Activated naive CD8-positive, alpha-beta T cell treated with anti-CD3 and anti-CD28 coated beads, Interleukin-2, amount 50 U/mL, for 24 hours (primary cell): Measurements from ENCODE around the gene U2AF2.

ENCODE experiments used
- ATAC-seq: fragments of 150-1000 bp; cut with Tn5 transposase; one replicate; pipeline ENCODE4 v1.10.0; 2021
- DNase-seq: peaks from one replicate; pipeline ENCODE4 v3.0.0; 2021
- H3K27ac Mint-ChIP-seq: one replicate; pipeline ENCODE4 v1.8.0; 2021; ENCODE audit warnings: mild to moderate bottlenecking, mixed read lengths
- H3K27me3 Mint-ChIP-seq: one replicate; pipeline ENCODE4 v1.8.0; 2021; ENCODE audit warnings: mixed read lengths
- H3K36me3 Mint-ChIP-seq: one replicate; pipeline ENCODE4 v1.8.0; 2021; ENCODE audit warnings: low read depth, mixed read lengths
- H3K4me1 Mint-ChIP-seq: one replicate; pipeline ENCODE4 v1.8.0; 2021; ENCODE audit warnings: mixed read lengths
- H3K4me3 Mint-ChIP-seq: one replicate; pipeline ENCODE4 v1.8.0; 2021; ENCODE audit warnings: mild to moderate bottlenecking, moderate library complexity, mixed read lengths
- H3K9me3 Mint-ChIP-seq: one replicate; pipeline ENCODE4 v1.8.0; 2021; ENCODE audit warnings: mixed read lengths

The U2AF2 gene

DNA sequence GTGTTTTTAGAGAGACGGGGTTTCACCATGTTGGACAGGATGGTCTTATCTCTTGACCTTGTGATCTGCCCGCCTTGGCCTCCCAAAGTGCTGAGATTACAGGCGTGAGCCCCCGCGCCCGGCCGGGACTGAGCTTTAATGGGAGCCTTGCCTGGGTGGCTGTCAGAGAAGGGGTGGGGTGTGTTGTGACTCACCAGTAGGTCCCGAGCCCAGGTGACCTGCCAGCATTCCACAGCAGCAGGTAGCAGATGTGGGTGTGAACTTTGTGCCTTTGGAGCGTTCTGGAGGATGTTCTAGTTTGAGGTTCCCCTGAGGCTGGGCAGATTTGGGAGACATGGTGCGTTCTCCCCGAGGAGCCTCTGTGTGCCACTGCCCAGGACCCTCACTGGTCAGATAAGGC lies 13.1 kb downstream of the U2AF2 start:
- Mint-ChIP-seq H3K4me3 (no peak overlapping the region), H3K9me3 (no peaks in the 10 kb centered on the region), H3K36me3 (peaks cover 50% of the 10 kb centered on the region), H3K27ac (no peak overlapping the region), H3K27me3 (no peaks in the 10 kb centered on the region), H3K4me1 (peaks cover 24% of the 10 kb centered on the region)
- ATAC-seq (no peak), DNase-seq (no peak)

DNA sequence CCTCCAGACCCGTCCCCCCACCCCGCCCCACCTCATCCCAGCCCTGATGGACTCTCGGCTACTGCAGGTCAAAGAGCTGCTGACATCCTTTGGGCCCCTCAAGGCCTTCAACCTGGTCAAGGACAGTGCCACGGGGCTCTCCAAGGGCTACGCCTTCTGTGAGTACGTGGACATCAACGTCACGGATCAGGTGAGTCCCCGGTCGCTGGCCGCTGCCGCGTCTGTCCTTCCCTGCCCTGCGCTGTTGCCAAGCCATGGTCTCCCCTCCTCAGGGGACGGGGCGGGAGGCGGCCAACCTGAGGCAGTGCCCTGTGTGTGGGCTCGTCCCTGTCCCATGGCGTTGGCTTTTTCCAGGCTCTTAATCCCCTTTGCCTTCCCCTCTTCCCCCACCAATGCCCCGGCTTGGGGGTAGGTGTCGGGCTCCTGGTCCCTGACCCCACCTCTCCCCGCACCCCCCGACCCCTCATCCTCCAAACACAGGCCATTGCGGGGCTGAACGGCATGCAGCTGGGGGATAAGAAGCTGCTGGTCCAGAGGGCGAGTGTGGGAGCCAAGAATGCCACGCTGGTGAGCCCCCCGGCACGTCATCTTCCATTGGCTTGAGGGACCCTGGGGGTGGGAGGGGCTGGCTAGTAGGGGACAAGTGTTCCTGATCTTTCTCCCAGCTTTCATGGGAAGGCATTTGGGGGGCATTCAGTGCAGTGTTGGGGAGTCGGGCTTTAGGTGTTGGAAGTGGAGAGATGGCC lies 13.9 kb downstream of the U2AF2 start:
- Mint-ChIP-seq H3K27me3 (no peaks in the 10 kb centered on the region), H3K4me3 (no peak overlapping the region), H3K36me3 (peaks cover 46% of the 10 kb centered on the region), H3K4me1 (peaks cover 27% of the 10 kb centered on the region), H3K27ac (no peak overlapping the region), H3K9me3 (no peaks in the 10 kb centered on the region)
- DNase-seq (no peak), ATAC-seq (no peak)

DNA sequence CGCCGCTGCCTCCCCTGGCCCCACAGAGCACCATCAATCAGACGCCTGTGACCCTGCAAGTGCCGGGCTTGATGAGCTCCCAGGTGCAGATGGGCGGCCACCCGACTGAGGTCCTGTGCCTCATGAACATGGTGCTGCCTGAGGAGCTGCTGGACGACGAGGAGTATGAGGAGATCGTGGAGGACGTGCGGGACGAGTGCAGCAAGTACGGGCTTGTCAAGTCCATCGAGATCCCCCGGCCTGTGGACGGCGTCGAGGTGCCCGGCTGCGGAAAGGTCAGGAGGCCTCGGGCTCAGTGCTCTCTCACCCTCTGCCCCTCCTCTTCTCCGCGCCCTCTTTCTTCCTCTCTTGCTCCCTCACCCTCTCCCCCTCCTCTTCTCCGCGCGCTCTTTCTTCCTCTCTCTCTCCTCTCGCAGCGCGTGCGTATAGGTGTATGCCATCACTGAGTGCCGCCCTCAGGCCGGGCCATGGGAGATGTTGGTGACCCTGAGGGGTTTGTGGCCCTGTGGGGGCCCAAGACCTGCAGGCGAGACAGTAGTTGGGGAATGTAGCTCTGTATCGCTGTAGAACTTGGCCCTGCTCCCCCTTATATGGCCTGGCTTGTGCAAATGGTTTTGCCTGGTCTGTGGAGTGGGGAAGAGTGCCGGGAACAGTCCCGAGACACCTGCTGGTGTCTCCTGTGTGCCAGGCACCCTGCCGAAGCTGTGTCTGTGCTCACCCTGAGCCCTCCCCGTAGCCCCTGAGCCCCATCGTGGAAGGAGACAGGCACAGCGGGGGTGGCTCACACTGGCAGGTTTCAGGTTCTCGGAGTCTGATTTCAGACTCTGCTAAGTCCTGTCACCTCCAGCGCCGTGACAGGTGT lies 14.8 kb downstream of the U2AF2 start:
- Mint-ChIP-seq H3K4me3 (no peak overlapping the region), H3K4me1 (peaks cover 32% of the 10 kb centered on the region)
- ATAC-seq: no peak

DNA sequence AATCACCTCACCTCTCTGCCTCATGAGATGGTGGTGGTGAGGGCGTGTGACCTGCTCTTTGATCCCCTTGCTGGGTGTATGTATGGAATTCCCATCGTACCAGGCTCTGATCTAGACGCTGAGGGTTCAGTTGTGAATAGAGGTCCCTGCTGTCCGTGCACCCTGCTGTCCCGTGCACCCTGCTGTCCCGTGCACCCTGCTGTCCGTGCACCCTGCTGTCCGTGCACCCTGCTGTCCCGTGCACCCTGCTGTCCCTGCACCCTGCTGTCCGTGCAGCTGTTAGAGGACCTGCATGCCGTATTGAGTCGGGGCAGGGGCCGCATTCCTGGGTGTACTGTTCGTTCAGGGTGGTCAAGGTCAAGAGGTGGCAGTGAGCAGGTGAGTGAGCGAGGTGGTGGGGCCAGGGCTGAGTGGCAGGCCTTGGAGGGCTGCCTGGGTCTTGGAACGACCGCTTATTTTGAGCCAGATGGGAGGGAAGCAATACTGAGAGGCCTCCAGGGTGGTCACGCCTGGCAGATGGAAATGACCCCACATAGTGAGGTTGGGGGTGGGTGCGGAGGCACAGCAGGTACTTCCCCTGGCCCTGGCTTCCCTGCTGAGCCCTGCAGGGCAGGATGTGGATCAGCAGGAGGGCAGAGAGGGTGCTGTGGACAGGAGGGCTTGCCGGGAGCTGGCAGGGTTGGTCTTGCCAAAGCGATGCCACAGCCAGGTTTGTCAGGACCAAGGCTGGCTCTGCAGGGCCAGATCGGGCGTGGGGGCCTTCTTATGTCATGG lies 15.6 kb downstream of the U2AF2 start:
- DNase-seq (no peak), ATAC-seq (no peak)
- H3K9me3 Mint-ChIP-seq: no peaks in the 10 kb centered on the region
- peaks cover 38% of the 10 kb centered on the region for H3K36me3 Mint-ChIP-seq
- peaks cover 33% of the 10 kb centered on the region for H3K4me1 Mint-ChIP-seq
- no peak overlapping the region for H3K4me3 Mint-ChIP-seq
- peak overlapping the region; percentile 40 for H3K27ac Mint-ChIP-seq
- H3K27me3 Mint-ChIP-seq: no peaks in the 10 kb centered on the region

More for the DNA sequence above, 14.8 kb downstream of the U2AF2 start:
- Mint-ChIP-seq H3K9me3 (no peaks in the 10 kb centered on the region), H3K27me3 (no peaks in the 10 kb centered on the region), H3K27ac (no peak overlapping the region), H3K36me3 (peaks cover 41% of the 10 kb centered on the region)
- no peak for DNase-seq

DNA sequence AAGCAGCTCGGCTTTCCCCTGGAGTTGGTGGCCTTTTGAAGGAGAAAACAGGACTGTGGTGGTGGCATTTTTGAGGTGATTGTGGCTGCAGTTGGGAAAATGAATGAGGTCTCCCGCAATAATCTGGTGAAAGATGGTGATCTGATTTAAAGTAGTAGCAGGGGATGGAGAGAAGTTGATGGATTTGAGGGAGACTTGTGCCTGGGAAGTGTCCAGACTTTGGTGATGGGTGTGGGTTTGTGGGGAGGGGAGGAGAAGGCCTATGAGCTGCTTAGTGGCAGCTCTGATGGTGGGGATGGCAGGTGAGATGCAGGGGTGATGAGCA lies 16.2 kb downstream of the U2AF2 start:
- ATAC-seq (no peak), DNase-seq (no peak)
- no peaks in the 10 kb centered on the region for H3K27me3 Mint-ChIP-seq
- no peak overlapping the region for H3K4me3 Mint-ChIP-seq
- H3K9me3 Mint-ChIP-seq: no peaks in the 10 kb centered on the region
- H3K27ac Mint-ChIP-seq: peak overlapping the region; percentile 40
- H3K36me3 Mint-ChIP-seq: peaks cover 40% of the 10 kb centered on the region
- peaks cover 38% of the 10 kb centered on the region for H3K4me1 Mint-ChIP-seq

DNA sequence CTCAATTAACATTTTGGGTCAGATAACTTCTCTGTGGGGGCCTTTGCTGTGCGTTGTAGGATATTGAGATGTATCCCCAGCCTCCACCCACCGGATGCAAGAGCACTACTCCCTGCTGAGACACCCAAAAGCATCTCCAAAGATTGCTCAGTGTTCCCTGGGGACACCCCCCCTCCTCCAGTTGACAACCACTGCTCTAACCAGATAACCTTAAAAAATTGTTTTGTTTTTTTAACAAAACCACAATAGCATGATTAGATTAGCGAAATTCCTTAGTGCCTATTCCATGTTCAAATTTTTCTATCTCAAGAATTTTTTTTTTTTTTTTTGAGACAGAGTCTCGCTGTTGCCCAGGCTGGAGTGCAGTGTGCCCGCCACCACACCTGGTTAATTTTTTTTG lies 17.6 kb downstream of the U2AF2 start:
- Mint-ChIP-seq H3K27me3 (no peaks in the 10 kb centered on the region), H3K9me3 (no peaks in the 10 kb centered on the region), H3K27ac (no peak overlapping the region), H3K4me3 (no peak overlapping the region), H3K36me3 (peaks cover 38% of the 10 kb centered on the region), H3K4me1 (peaks cover 49% of the 10 kb centered on the region)
- no peak for DNase-seq
- no peak for ATAC-seq

DNA sequence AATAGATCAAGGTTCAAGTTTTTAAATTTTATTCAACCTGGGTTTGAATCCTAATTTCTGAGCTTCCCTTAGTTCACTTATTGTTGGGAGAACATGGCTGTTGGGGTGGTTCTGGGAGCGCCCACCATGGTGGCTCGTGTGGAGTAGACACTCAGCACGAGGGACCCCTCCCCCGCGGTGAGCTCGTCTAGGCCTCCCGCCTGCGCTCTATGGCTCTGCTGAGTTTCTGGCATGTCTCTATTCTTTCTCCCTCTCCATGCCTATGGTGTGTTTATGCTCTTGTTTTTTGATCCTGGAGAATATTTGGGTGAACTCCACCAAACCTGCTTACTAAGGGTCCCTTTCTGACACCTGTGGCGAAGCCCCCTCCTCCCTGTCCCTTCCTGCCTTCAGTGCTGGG lies 18.6 kb downstream of the U2AF2 start:
- Mint-ChIP-seq H3K36me3 (peaks cover 41% of the 10 kb centered on the region), H3K27ac (peak overlapping the region; percentile 75), H3K4me1 (peaks cover 59% of the 10 kb centered on the region), H3K4me3 (no peak overlapping the region), H3K9me3 (no peaks in the 10 kb centered on the region), H3K27me3 (no peaks in the 10 kb centered on the region)
- no peak for ATAC-seq
- DNase-seq: no peak

DNA sequence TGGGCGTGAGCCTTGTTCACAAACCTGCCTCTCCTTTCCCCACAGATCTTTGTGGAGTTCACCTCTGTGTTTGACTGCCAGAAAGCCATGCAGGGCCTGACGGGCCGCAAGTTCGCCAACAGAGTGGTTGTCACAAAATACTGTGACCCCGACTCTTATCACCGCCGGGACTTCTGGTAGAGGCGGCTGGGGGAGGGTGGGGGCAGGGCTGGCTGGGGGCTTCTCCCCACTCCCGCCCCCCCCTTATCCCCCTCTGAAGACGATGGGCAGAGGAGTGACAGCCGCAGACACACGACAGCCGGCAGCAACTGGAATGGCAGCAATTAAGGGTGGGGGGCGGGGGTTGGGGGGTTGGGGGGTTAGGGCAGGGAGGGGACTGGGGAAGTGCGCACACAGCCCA lies 19.1 kb downstream of the U2AF2 start:
- Mint-ChIP-seq H3K4me3 (peak overlapping the region; percentile 68), H3K4me1 (peaks cover 63% of the 10 kb centered on the region)

DNA sequence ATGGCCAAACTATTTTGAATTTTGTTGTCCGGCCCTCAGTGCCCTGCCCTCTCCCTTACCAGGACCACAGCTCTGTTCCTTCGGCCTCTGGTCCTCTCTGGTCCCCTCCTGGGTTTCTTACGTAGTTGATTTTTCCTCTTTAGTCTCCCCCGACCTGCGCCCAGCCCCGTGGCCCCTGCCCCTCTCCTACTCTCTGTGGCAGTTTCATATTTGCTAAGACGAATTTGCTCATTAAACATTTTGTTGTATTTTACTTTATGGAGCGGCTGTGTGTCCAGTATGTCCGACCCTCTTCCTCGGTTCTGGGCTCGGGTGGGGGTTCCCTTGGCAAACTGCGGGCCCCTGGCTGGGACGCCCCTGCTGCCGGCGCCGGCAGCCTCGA lies 19.6 kb downstream of the U2AF2 start:
- Mint-ChIP-seq H3K9me3 (no peaks in the 10 kb centered on the region), H3K27me3 (no peaks in the 10 kb centered on the region), H3K27ac (peak overlapping the region; percentile 67), H3K36me3 (peaks cover 48% of the 10 kb centered on the region), H3K4me3 (peak overlapping the region; percentile 68), H3K4me1 (peaks cover 68% of the 10 kb centered on the region)
- DNase-seq: no peak
- no peak for ATAC-seq

More for the DNA sequence above, 19.1 kb downstream of the U2AF2 start:
- ATAC-seq (no peak), DNase-seq (no peak)
- H3K9me3 Mint-ChIP-seq: no peaks in the 10 kb centered on the region
- no peaks in the 10 kb centered on the region for H3K27me3 Mint-ChIP-seq
- H3K27ac Mint-ChIP-seq: peak overlapping the region; percentile 75
- peaks cover 45% of the 10 kb centered on the region for H3K36me3 Mint-ChIP-seq

DNA sequence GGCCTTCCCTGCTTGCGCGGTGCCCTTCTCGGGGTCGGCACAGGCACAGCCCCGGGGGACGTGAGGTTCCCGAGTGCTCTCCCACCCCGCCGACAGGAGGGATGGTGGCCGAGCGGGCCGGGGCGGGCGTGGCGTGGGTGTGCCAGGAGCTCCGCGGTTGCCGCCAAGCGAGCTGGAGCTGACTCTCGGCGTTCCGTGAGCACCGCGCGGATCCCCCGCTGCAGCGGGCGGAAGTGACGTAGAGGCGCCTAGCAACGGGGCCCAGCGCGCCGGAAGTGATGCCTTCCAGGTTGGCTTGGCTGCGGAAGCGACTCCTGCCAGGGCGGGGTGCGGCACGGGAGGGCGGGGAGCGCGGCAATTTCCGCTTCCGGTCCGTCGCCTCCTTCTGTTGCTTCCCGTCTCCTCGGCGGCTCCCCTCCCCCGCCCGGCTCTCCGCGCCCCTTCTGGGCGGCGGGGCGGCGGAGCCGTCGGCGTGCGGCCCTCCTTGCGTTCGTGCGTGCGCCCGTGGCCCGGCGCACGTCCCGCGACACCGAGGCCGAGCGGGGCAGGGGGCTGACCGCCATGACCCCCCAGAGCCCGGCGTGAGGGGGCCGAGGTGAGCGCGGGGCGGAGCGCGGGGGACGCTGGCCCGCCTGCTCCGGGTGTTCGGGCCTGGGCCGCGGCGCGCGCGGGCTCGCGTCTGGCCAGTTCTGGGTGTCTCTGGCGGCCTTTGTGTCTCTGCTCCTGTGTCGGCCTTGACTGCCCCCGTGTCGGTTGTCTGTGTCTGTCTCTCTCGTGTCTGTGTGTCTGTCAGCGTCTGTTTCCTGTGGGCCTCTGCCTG lies 20.2 kb downstream of the U2AF2 start, which contains the start of gene EPN1:
Gene EPN1, plus strand, starts transcription at position 386 of the 820 bp plus-strand sequence. CDS start 3,402 bp downstream, outside the sequence.
- Mint-ChIP-seq H3K27ac (peak within 1 kb of the TSS; percentile 98), H3K9me3 (no peaks in the 10 kb centered on the region), H3K4me3 (peak within 1 kb of the TSS; percentile 100), H3K4me1 (peaks cover 71% of the 10 kb centered on the region), H3K36me3 (peaks cover 52% of the 10 kb centered on the region), H3K27me3 (no peaks in the 10 kb centered on the region)
- ATAC-seq (peak; percentile 90), DNase-seq (peak; percentile 98)

DNA sequence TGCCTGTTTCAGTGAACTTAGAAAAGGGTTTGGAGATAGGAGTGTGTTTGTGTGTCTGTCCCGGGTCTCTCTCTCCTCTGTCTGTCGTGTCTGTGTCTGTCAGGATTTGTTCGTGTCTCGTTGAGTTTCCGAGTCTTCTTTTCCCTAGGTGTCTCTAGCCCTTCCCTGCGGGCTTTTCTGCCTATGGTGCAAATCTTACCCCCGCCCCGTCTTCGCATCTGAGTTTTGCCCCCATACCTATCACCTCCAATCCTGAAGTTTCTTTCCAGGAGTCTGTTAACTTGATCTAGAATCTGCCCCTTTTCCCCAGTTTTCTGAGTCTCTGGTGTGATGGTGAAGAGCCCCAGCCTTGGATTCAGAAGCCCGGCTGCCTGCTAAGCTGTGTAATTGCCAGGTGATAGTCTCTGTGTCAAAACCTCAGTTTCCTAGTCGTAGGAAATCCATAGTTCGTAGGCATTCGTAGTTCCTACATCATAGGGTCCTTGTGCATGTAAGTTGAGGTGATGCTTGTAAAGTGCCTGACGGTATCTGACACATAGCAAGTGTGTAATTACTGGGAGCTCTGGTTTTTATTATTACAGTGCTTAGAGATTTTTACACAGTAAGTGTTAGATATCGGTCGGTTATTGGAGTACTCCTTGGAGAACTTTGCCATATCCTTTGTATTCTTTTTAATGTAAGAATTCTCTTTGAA lies 21.0 kb downstream of the U2AF2 start:
- DNase-seq (no peak), ATAC-seq (no peak)
- no peaks in the 10 kb centered on the region for H3K27me3 Mint-ChIP-seq
- H3K27ac Mint-ChIP-seq: peak overlapping the region; percentile 98
- peak overlapping the region; percentile 100 for H3K4me3 Mint-ChIP-seq
- peaks cover 53% of the 10 kb centered on the region for H3K36me3 Mint-ChIP-seq
- H3K4me1 Mint-ChIP-seq: peaks cover 68% of the 10 kb centered on the region
- H3K9me3 Mint-ChIP-seq: no peaks in the 10 kb centered on the region

DNA sequence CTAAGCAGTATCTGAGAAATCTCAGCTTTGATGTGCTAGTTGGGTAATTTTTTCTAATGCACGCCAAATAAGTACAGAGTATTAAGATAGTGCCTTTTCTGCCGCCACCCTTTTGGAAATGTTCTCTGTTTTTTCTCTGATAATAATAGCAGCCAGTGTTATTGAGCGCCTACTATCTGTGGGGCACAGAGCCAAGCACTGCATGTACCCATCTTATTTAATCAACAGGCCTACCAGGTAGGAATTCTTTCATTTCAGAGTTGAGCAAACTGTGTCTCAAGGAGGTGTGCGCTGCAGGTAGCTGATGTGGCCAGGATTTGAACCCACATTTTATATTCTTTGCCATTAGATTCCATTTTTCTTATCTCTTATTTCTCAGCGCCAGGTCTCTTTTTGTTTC lies 21.5 kb downstream of the U2AF2 start:
- H3K36me3 Mint-ChIP-seq: peaks cover 49% of the 10 kb centered on the region
- H3K4me3 Mint-ChIP-seq: peak overlapping the region; percentile 100
- ATAC-seq (no peak), DNase-seq (no peak)
- peaks cover 63% of the 10 kb centered on the region for H3K4me1 Mint-ChIP-seq
- no peaks in the 10 kb centered on the region for H3K9me3 Mint-ChIP-seq
- no peaks in the 10 kb centered on the region for H3K27me3 Mint-ChIP-seq
- H3K27ac Mint-ChIP-seq: peak overlapping the region; percentile 98

DNA sequence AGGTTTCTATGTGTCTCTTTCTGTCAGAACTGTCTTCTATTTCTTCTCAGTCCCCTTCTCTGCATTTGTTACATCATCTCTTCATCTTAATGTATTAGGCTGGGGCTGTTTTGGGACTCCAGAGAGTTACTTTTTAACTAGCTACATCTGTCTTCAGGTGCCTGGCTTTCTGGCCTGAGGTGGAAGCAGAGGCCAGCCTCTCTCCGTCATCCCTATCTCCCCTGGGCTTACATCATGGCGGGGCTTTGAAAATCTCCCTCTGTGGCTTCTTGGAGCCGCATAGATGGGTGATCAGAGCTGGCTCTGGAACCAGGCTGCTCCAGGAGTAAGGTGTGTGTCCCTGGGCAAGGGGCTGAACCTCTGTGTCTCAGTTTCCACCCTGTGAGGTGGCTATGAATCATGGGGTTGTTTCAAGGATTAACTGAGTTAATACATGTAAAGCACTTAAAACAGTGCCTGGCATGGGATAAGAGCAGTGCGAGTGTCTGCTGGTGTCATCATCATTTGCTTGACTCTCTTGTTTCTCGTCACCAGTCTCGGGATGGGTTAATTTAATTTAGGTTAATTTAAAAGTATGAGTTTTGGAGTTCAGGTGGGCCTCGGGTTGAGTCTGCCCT lies 22.2 kb downstream of the U2AF2 start:
- Mint-ChIP-seq H3K4me1 (peaks cover 60% of the 10 kb centered on the region), H3K27me3 (no peaks in the 10 kb centered on the region), H3K27ac (peak overlapping the region; percentile 98), H3K4me3 (peak overlapping the region; percentile 100), H3K9me3 (no peaks in the 10 kb centered on the region), H3K36me3 (peaks cover 46% of the 10 kb centered on the region)
- DNase-seq (no peak), ATAC-seq (no peak)
